ENCODE measurements around the gene CC2D2B. TPM values are rescaled to one million over a fixed set of nuclear protein-coding genes. Genes with fewer than 3 reads are reported as not detected.
A peak's percentile ranks its signal among the peaks of the same experiment; 100 is the strongest.
"Not testable (repeated sequence)": the region's sequence is repeated elsewhere in the genome, so short reads cannot be mapped to it uniquely, and the experiment has no call there.

CC2D2B gene
- total and polyA plus RNA-seq, 5 experiments from 2014 or later, result 0.36 TPM; not detected in 4

GRCh38 chr10:96043893-96044715, 136.3 kb downstream of the CC2D2B start:
- peak in 9 of 10 donors; percentile 21 to 68 (median 33) for DNase-seq
- POLR2A ChIA-PET, result interaction anchor here (0.9 to 2.9 kb wide), 3 partner anchors 13 to 86 kb away, joined by 3 to 23 read pairs (median 15); partner anchors contain the start of gene ZNF518A
- Mint-ChIP-seq H3K4me3 (peak overlapping the region; percentile 91 to 97 (median 94)), H3K27me3 (peaks cover 0 to 3% (median 0%) of the 10 kb centered on the region in 5 donors), H3K4me1 (peaks cover 21 to 58% (median 56%) of the 10 kb centered on the region in 4 donors), H3K27ac (peak overlapping the region; percentile 79 to 97 (median 93)), H3K36me3 (peaks cover 0 to 32% (median 3%) of the 10 kb centered on the region in 3 donors), H3K9me3 (no peaks in the 10 kb centered on the region)
- peak; percentile 54 to 56 for ATAC-seq

- ATAC-seq (no peak), DNase-seq (no peak)
- H3K4me3 Mint-ChIP-seq, result peak overlapping the region; percentile 91 to 97 (median 94)
- POLR2A ChIA-PET, result interaction anchor here (2.9 kb wide), 1 partner anchor 45 kb away, joined by 15 read pairs; no protein-coding TSS in a partner anchor
- peaks cover 24 to 64% (median 60%) of the 10 kb centered on the region in 4 donors for H3K4me1 Mint-ChIP-seq
- H3K9me3 Mint-ChIP-seq, result no peaks in the 10 kb centered on the region
- peaks cover 0 to 37% (median 3%) of the 10 kb centered on the region in 3 donors for H3K36me3 Mint-ChIP-seq
- H3K27me3 Mint-ChIP-seq, result peaks cover 0 to 1% (median 0%) of the 10 kb centered on the region in 5 donors
- peak overlapping the region in 9 of 10 donors; percentile 79 to 97 (median 93) for H3K27ac Mint-ChIP-seq
These were observed 137.0 kb downstream of the CC2D2B start for GRCh38 chr10:96044736-96045135.

- Mint-ChIP-seq H3K27me3 (no peaks in the 10 kb centered on the region), H3K27ac (no peak overlapping the region), H3K36me3 (peaks cover 0 to 51% (median 6%) of the 10 kb centered on the region in 3 donors), H3K9me3 (no peaks in the 10 kb centered on the region), H3K4me3 (no peak overlapping the region), H3K4me1 (peaks cover 24 to 69% (median 64%) of the 10 kb centered on the region in 4 donors)
- DNase-seq (no peak), ATAC-seq (no peak)
- POLR2A ChIA-PET, result no interaction called here
These were observed 138.8 kb downstream of the CC2D2B start for GRCh38 chr10:96046546-96046945.

GRCh38 chr10:96047004-96047649, 139.4 kb downstream of the CC2D2B start:
- H3K36me3 Mint-ChIP-seq, result peaks cover 0 to 57% (median 10%) of the 10 kb centered on the region in 3 donors
- no peak overlapping the region for H3K27ac Mint-ChIP-seq
- H3K4me3 Mint-ChIP-seq, result no peak overlapping the region

GRCh38 chr10:96047925-96048324, 140.2 kb downstream of the CC2D2B start:
- Mint-ChIP-seq H3K36me3 (peaks cover 0 to 63% (median 16%) of the 10 kb centered on the region in 3 donors), H3K4me1 (peaks cover 29 to 75% (median 68%) of the 10 kb centered on the region in 4 donors)
- ATAC-seq, DNase-seq, POLR2A ChIA-PET, H3K27me3 Mint-ChIP-seq, H3K9me3 Mint-ChIP-seq, H3K4me3 Mint-ChIP-seq, H3K27ac Mint-ChIP-seq: not testable (repeated sequence)

More at GRCh38 chr10:96047004-96047649, 139.4 kb downstream of the CC2D2B start:
- no peak for DNase-seq
- H3K4me1 Mint-ChIP-seq, result peaks cover 29 to 75% (median 68%) of the 10 kb centered on the region in 4 donors
- no peaks in the 10 kb centered on the region for H3K9me3 Mint-ChIP-seq
- ATAC-seq, result no peak
- POLR2A ChIA-PET, result no interaction called here
- no peaks in the 10 kb centered on the region for H3K27me3 Mint-ChIP-seq

GRCh38 chr10:96049340-96049739, 141.6 kb downstream of the CC2D2B start:
- H3K36me3 Mint-ChIP-seq, result peaks cover 0 to 71% (median 16%) of the 10 kb centered on the region in 3 donors
- ATAC-seq (no peak), DNase-seq (no peak)
- POLR2A ChIA-PET, result no interaction called here
- H3K27ac Mint-ChIP-seq, result no peak overlapping the region
- H3K4me3 Mint-ChIP-seq, result no peak overlapping the region
- peaks cover 27 to 75% (median 68%) of the 10 kb centered on the region in 4 donors for H3K4me1 Mint-ChIP-seq
- H3K27me3 Mint-ChIP-seq, result no peaks in the 10 kb centered on the region
- H3K9me3 Mint-ChIP-seq, result no peaks in the 10 kb centered on the region

GRCh38 chr10:96053985-96054384, 146.2 kb downstream of the CC2D2B start:
- H3K4me3 Mint-ChIP-seq, result no peak overlapping the region
- DNase-seq (no peak), ATAC-seq (no peak)
- peaks cover 13 to 39% (median 29%) of the 10 kb centered on the region in 4 donors for H3K4me1 Mint-ChIP-seq
- POLR2A ChIA-PET, result no interaction called here
- H3K9me3 Mint-ChIP-seq, result no peaks in the 10 kb centered on the region
- peaks cover 2 to 79% (median 33%) of the 10 kb centered on the region in 3 donors for H3K36me3 Mint-ChIP-seq
- H3K27ac Mint-ChIP-seq, result peak overlapping the region in 1 of 10 donors; percentile 6
- no peaks in the 10 kb centered on the region for H3K27me3 Mint-ChIP-seq

- peaks cover 7 to 25% (median 17%) of the 10 kb centered on the region in 4 donors for H3K4me1 Mint-ChIP-seq
- no peaks in the 10 kb centered on the region for H3K27me3 Mint-ChIP-seq
- H3K36me3 Mint-ChIP-seq, result peaks cover 7 to 76% (median 34%) of the 10 kb centered on the region in 3 donors
- POLR2A ChIA-PET, result interaction anchor here (1.1 kb wide), 1 partner anchor 13 kb away, joined by 3 read pairs; no protein-coding TSS in a partner anchor
- no peak for ATAC-seq
- H3K4me3 Mint-ChIP-seq, result no peak overlapping the region
- no peak for DNase-seq
- H3K27ac Mint-ChIP-seq, result no peak overlapping the region
- H3K9me3 Mint-ChIP-seq, result no peaks in the 10 kb centered on the region
These were observed 149.0 kb downstream of the CC2D2B start for GRCh38 chr10:96056787-96057186.

GRCh38 chr10:96061232-96061631, 153.5 kb downstream of the CC2D2B start:
- peaks cover 0 to 7% (median 3%) of the 10 kb centered on the region in 4 donors for H3K4me1 Mint-ChIP-seq

GRCh38 chr10:96072674-96073073, 164.9 kb downstream of the CC2D2B start:
- ATAC-seq, result no peak
- no peak overlapping the region for H3K27ac Mint-ChIP-seq
- peaks cover 0 to 16% (median 13%) of the 10 kb centered on the region in 3 donors for H3K36me3 Mint-ChIP-seq
- no peaks in the 10 kb centered on the region for H3K27me3 Mint-ChIP-seq
- POLR2A ChIA-PET, result no interaction called here
- H3K4me3 Mint-ChIP-seq, result no peak overlapping the region
- DNase-seq, result no peak
- H3K9me3 Mint-ChIP-seq, result no peaks in the 10 kb centered on the region
- peaks cover 0 to 3% (median 0%) of the 10 kb centered on the region in 4 donors for H3K4me1 Mint-ChIP-seq

More at GRCh38 chr10:96061232-96061631, 153.5 kb downstream of the CC2D2B start:
- no peak overlapping the region for H3K4me3 Mint-ChIP-seq
- DNase-seq (no peak), ATAC-seq (no peak)
- peaks cover 7 to 59% (median 33%) of the 10 kb centered on the region in 3 donors for H3K36me3 Mint-ChIP-seq
- POLR2A ChIA-PET, result no interaction called here
- H3K27me3 Mint-ChIP-seq, result no peaks in the 10 kb centered on the region
- no peak overlapping the region for H3K27ac Mint-ChIP-seq
- no peaks in the 10 kb centered on the region for H3K9me3 Mint-ChIP-seq

- POLR2A ChIA-PET, result no interaction called here
- ATAC-seq, result no peak
These were observed 165.9 kb downstream of the CC2D2B start for GRCh38 chr10:96073722-96074121.

GRCh38 chr10:96074776-96075175, 167.0 kb downstream of the CC2D2B start:
- POLR2A ChIA-PET, result no interaction called here
- Mint-ChIP-seq H3K27me3 (no peaks in the 10 kb centered on the region), H3K9me3 (no peaks in the 10 kb centered on the region), H3K4me1 (peaks cover 0 to 4% (median 0%) of the 10 kb centered on the region in 4 donors), H3K36me3 (peaks cover 4 to 23% (median 16%) of the 10 kb centered on the region in 3 donors), H3K27ac (no peak overlapping the region), H3K4me3 (no peak overlapping the region)
- DNase-seq (no peak), ATAC-seq (no peak)

More at GRCh38 chr10:96073722-96074121, 165.9 kb downstream of the CC2D2B start:
- Mint-ChIP-seq H3K9me3 (no peaks in the 10 kb centered on the region), H3K27me3 (no peaks in the 10 kb centered on the region), H3K27ac (peak overlapping the region in 2 of 10 donors; percentile 27 to 45), H3K36me3 (peaks cover 0 to 18% (median 14%) of the 10 kb centered on the region in 3 donors), H3K4me3 (no peak overlapping the region), H3K4me1 (peaks cover 0 to 4% (median 0%) of the 10 kb centered on the region in 4 donors)
- DNase-seq, result no peak
